Right lobe of liver (tissue), 4 donors: ENCODE measurements around the gene ERCC6L.

ENCODE experiments used
- CTCF ChIP-seq, 4 donors: fragments of 200-600 bp in 3 of 4; fragments of 450-650 bp in 1 of 4; IDR thresholded peaks; one replicate each; pipeline versions ENCODE4 v1.5.1 to v1.8.0; 2016 to 2022; ENCODE audit warnings: antibody characterized with exemption in 4 of 4, mild to moderate bottlenecking in 2 of 4
- POLR2A ChIP-seq: fragments of 450-650 bp; IDR thresholded peaks from one replicate; pipeline ENCODE4 v1.6.1; 2017; ENCODE audit warnings: antibody characterized with exemption, mild to moderate bottlenecking
- donor health status: DM: no; HTN: no; CAD: no.
- donor health status: DM: no; HTN: no; CAD: no.
- donor health status: DM: no; HTN: yes; CAD: no.

- TF ChIP-seq CTCF (IDR thresholded peaks at IDR 0.05), result no peak
- TF ChIP-seq POLR2A, result no peak
Measured at GRCh38 chrX:72262077-72262476, 23.2 kb upstream of the ERCC6L start.
